SK-N-MC (cell line): ENCODE measurements around the gene ARID1B.

Experiments
- DNase-seq: peaks from one replicate; pipeline ENCODE4 v3.0.0-alpha.2; 2011; ENCODE audit warnings: low read depth, low spot score
- H3K27ac ChIP-seq: fragments of 200-600 bp; sonication (generic); 2 replicates; pipeline ENCODE4 v1.5.1; 2016; ENCODE audit warnings: mixed run types
- H3K36me3 ChIP-seq: fragments of 200-600 bp; sonication (generic); 2 replicates; pipeline ENCODE4 v1.6.1; 2017; ENCODE audit warnings: antibody characterized with exemption, low read length, mixed read lengths; ENCODE audit not compliant: insufficient read depth
- H3K4me3 ChIP-seq: fragments of 200-600 bp; sonication (generic); 2 replicates; pipeline ENCODE4 v1.5.1; 2016
- H3K9ac ChIP-seq: fragments of 200-600 bp; sonication (generic); 2 replicates; pipeline ENCODE4 v1.8.0; 2017; ENCODE audit warnings: mixed run types, mixed read lengths; ENCODE audit not compliant: insufficient read length
- H3K9me3 ChIP-seq: fragments of 200-600 bp; sonication (generic); 2 replicates; pipeline ENCODE4 v1.6.1; 2017; ENCODE audit warnings: low read depth, mild to moderate bottlenecking, antibody characterized with exemption, low read length, moderate library complexity, mixed read lengths
- EZH2 ChIP-seq: fragments of 200-600 bp; sonication (generic); IDR thresholded peaks from one replicate; pipeline ENCODE4 v1.6.1; 2017; ENCODE audit warnings: antibody characterized with exemption
- FOXP2 ChIP-seq: optimal IDR thresholded peaks from 2 replicates; pipeline ENCODE3; 2011; ENCODE audit warnings: mild to moderate bottlenecking, moderate library complexity; ENCODE audit not compliant: insufficient read depth; ENCODE audit errors: extremely low read length, control extremely low read depth
- POLR2AphosphoS5 ChIP-seq: IDR thresholded peaks from 2 replicates; pipeline ENCODE4 v1.6.1; 2012; ENCODE audit warnings: mild to moderate bottlenecking, low read depth, low read length, borderline replicate concordance

Gene ARID1B

GRCh38 chr6:156778454-156779205, 1.5 kb downstream of the ARID1B start:
- Histone ChIP-seq H3K36me3 (no peaks in the 10 kb centered on the region; the same call in 1 of the 2 replicates), H3K27ac (peak overlapping the region; percentile 92), H3K9me3 (no peaks in the 10 kb centered on the region), H3K4me3 (peak overlapping the region; percentile 84), H3K9ac (peak overlapping the region; percentile 90)
- DNase-seq: no peak
- TF ChIP-seq FOXP2: no peak
- no peak for TF ChIP-seq EZH2

- DNase-seq: no peak
These were observed 2.3 kb downstream of the ARID1B start for GRCh38 chr6:156779206-156780094.

GRCh38 chr6:156780102-156780641, 3.0 kb downstream of the ARID1B start:
- no peak for TF ChIP-seq FOXP2
- peak; percentile 88 for TF ChIP-seq POLR2AphosphoS5
- peak; percentile 91 for DNase-seq
- Histone ChIP-seq H3K9me3 (no peaks in the 10 kb centered on the region), H3K27ac (peak overlapping the region; percentile 92), H3K4me3 (peak overlapping the region; percentile 84), H3K36me3 (peaks cover 6% of the 10 kb centered on the region), H3K9ac (peak overlapping the region; percentile 90)

More at GRCh38 chr6:156779206-156780094, 2.3 kb downstream of the ARID1B start:
- Histone ChIP-seq H3K27ac (peak overlapping the region; percentile 92), H3K9me3 (no peaks in the 10 kb centered on the region), H3K4me3 (peak overlapping the region; percentile 84), H3K9ac (peak overlapping the region; percentile 90), H3K36me3 (no peaks in the 10 kb centered on the region; the same call in 1 of the 2 replicates)
- TF ChIP-seq EZH2 (no peak), FOXP2 (no peak), POLR2AphosphoS5 (no peak)

GRCh38 chr6:156780962-156781853, 4.0 kb downstream of the ARID1B start:
- no peak for DNase-seq
- peak overlapping the region; percentile 84 for H3K4me3 ChIP-seq
- H3K9me3 ChIP-seq: no peaks in the 10 kb centered on the region
- no peak for TF ChIP-seq POLR2AphosphoS5
- TF ChIP-seq FOXP2: no peak
- no peak for TF ChIP-seq EZH2
- H3K27ac ChIP-seq: peak overlapping the region; percentile 72
- H3K9ac ChIP-seq: peak overlapping the region; percentile 82
- H3K36me3 ChIP-seq: peaks cover 13% of the 10 kb centered on the region

- TF ChIP-seq EZH2 (no peak), POLR2AphosphoS5 (no peak), FOXP2 (no peak)
- Histone ChIP-seq H3K4me3 (peak overlapping the region; percentile 84), H3K27ac (peak overlapping the region; percentile 72), H3K36me3 (peaks cover 18% of the 10 kb centered on the region), H3K9me3 (no peaks in the 10 kb centered on the region), H3K9ac (peak overlapping the region; percentile 82)
- DNase-seq: no peak
These were observed 4.9 kb downstream of the ARID1B start for GRCh38 chr6:156781861-156782631.

- TF ChIP-seq FOXP2: no peak
- TF ChIP-seq POLR2AphosphoS5: no peak
- no peak for TF ChIP-seq EZH2
- H3K27ac ChIP-seq: peak overlapping the region; percentile 72; the same call in 1 of the 2 replicates
- no peaks in the 10 kb centered on the region for H3K9me3 ChIP-seq
- peaks cover 18% of the 10 kb centered on the region for H3K36me3 ChIP-seq
- DNase-seq: no peak
- H3K4me3 ChIP-seq: peak overlapping the region; percentile 84
- peak overlapping the region; percentile 82 for H3K9ac ChIP-seq
These were observed 5.6 kb downstream of the ARID1B start for GRCh38 chr6:156782691-156783320.
